IPS-18c (cell line): ENCODE results near the gene SMCO4.
"Not testable (repeated sequence)": the region's sequence is repeated elsewhere in the genome, so short reads cannot be mapped to it uniquely, and the experiment has no call there.

Source experiments
- H3K4me3 ChIP-seq: 2 replicates; pipeline ENCODE4 v1.7.0; 2013; ENCODE audit warnings: low read depth, mild to moderate bottlenecking, low read length, moderate library complexity; ENCODE audit not compliant: insufficient read depth
- H3K9me3 ChIP-seq: one replicate; pipeline ENCODE4 v1.6.1; 2013; ENCODE audit warnings: mild to moderate bottlenecking, low read length, moderate library complexity; ENCODE audit not compliant: control insufficient read depth, insufficient read depth

Gene SMCO4, protein sequence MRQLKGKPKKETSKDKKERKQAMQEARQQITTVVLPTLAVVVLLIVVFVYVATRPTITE

DNA sequence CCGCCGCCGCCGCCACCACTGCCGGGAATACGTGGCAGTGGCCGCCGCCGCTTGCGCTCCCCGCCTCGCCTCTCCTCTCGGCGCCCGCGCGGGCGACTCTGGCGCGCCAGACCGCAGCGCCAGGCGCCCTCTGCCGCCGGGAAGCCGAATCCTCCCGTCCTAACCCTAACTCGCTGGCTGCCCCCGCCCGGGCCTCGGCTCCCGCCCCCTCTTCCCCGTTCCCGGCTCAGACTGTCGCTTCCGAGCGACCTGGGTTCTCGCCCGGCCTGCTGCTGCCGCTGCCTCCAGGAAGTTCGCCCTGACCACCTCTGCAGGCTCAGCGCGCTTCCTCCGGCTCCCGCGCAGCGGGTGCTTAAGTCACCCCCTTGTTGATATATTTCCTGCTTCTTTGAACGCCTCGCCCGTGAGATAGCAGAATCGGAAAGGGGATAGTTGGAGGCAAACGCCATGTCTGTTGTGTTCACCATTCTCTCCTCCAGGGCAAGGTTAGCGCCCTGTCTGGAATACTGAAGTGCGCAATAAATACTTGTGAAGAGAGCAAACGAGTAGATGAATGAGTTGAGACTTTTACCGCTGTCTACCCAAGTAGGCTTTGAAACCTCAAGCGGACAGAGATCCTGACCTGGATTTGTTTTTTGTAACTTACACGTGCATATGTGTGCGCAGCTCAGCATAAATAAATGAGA, at the start of gene SMCO4:
TSS of gene SMCO4 (minus strand) at position 100 of the 686 bp plus-strand sequence. CDS start 64,202 bp downstream, outside the sequence.
- peak within 1 kb of the TSS; percentile 76 for H3K4me3 ChIP-seq
- peaks cover 5% of the 10 kb centered on the region for H3K9me3 ChIP-seq

DNA sequence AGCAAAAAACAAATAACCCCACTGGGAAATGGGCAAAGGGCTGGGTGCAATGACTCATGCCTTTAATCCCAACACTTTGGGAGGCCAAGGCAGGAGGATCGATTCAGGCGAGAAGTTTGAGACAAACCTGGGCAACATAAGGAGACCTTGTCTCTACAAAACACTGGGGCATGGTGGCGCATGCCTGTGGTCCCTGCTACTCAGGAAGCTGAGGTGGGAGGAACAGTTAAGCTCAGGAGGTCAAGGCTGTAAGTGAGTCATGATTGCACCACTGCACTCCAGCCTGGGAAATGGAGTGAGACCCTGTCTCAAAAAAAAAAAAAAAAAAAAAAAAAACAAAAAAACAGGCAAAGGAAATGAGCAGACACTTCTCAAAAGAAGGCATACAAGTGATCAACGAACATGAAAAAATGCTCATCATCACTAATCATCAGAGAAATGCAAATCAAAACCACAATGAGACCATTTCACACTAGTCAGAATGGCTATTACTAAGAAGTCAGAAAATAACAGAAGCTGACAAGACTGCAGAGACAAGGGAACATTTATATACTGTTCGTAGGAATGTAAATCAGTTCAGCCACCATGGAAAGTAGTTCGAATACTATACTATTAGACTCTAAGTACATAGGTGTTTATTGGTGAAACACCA, 48.2 kb upstream of the SMCO4 start:
- Histone ChIP-seq H3K9me3 (no peaks in the 10 kb centered on the region), H3K4me3 (no peak overlapping the region)

DNA sequence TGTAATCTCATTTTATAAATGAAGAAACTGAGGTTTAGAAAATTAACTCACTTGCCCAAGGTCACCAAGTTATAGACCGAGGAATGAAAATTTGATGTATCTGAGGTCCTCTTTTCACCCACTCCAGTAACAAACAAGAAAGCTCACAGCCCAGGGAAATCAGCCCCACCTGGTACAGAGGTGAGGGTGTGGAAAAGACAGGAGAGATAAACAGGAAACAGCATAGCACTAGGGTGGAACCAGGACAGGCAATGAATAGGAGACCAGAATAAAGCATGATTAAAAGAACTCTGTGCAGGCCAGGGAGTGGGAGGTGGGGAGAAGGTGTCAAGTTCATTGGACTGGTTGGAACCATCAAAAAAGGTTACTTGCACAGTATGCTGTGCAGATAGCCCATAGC, 46.2 kb upstream of the SMCO4 start:
- Histone ChIP-seq H3K9me3 (no peaks in the 10 kb centered on the region), H3K4me3 (no peak overlapping the region)

DNA sequence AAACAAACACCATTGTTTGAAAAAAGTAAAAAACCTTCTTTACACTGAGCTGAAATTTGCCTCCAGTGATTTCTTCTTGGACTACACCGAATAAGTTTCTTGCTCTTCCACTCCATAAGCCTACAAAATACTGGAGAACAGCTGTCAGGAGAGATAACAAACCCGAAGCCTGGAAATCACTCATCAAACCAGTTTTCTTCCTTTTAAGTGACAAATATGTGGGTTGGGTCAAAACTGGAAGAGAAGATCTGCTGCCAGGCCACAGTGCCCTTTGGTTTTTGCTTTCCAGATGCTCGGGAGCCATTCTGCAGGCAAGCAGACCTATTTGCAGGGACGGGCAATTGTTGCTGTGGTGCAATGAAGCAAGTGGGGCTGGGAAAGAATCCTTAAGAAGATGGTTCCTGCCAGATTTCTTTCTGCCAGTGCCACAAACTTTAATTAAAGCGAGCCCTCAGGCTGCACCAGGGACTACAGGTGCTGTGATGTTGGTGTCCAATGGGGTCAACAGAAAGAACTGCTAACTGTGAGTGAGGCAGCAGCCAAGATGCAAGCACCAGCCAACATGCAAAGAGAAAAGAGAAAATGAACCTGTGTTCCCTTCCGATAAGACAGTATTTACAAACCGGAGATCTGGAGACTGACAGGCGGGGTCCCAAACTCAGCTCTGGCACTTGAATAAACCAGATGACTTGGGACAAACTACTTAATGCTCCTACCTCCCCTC, 44.8 kb upstream of the SMCO4 start:
- Histone ChIP-seq H3K9me3 (no peaks in the 10 kb centered on the region), H3K4me3 (no peak overlapping the region)

DNA sequence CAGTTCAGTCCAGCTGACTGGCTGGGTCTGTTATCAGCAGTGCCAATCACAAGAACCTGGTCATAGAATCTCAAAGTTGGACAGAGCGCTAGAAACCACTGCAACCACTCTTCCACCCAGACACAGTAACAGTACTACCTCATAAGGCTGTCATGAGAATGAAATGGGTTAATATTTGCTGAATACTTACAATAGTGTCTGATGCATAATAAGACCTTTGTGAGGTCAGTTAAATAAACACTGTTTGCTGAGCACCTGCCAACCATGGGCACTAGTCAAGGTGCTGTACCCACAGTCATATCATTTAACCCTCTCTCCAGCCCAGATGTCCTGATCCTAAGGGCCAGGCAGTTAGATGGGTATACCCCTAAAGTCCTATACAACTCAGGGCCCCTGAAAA, 44.2 kb upstream of the SMCO4 start:
- H3K4me3 ChIP-seq, H3K9me3 ChIP-seq: not testable (repeated sequence)

DNA sequence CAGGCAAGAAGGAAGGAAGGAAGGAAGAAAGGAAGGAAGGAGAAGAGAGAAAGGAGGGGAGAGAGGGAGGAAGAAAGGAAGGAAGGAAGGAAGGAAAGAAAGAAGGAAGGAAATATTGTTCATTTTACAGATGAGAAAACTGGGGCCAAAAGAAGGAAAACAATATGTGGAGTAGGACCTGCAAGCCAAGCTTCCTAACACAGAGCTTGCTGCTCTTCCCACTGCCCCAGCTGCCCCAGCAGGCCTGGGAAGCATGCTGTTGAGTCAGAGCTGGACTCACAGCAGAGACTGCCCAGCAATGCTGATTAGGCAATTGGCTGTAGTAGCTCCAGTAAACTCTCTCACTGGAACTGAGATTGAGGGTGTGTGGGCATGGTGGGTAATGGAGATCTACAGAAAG, 42.6 kb upstream of the SMCO4 start:
- Histone ChIP-seq H3K9me3 (no peaks in the 10 kb centered on the region), H3K4me3 (no peak overlapping the region)

DNA sequence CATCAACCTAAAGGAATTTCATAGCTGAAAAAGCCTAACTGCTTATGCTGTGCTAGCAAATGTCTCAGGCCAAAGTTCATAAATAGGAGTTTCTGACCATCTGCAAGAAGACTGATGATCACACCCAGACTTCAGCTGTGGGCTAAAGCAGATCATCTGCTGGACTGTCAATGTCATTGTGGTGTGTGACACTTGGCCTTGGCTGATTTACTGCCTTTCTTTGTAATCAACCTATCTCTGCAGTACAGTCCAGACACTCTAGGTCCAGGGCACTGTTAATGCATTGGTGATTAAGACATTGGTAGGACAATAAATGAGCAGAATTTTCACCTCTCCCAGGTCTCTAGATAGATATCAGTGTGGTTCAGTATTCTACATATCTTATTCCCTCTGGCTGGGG, 40.3 kb upstream of the SMCO4 start:
- Histone ChIP-seq H3K9me3 (no peaks in the 10 kb centered on the region), H3K4me3 (no peak overlapping the region)

DNA sequence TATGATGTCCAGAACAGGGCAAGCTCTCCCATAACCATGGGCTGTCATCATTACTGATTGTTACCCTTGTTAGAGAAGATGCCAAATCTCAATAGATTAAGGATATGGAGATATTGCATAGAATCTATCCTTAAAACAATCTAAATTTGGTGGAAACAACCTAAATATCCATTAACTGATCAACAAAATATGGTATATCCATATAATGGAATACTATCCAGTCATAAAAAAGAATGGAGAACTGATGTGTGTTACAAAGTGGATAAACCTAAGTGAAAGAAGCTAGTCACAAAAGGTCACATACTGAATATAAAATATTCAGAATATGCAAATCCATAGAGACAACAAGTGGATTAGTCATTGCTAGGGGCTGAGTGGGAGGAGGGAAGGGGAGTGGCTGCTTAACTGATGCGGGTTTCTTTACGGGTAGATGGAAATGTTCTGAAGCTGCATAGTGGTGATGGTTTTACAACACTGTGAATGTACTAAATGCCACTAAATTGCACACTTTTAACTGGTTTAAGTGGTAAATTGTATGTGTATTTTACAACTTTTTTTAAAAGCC, 36.1 kb upstream of the SMCO4 start:
- Histone ChIP-seq H3K9me3 (no peaks in the 10 kb centered on the region), H3K4me3 (no peak overlapping the region)

DNA sequence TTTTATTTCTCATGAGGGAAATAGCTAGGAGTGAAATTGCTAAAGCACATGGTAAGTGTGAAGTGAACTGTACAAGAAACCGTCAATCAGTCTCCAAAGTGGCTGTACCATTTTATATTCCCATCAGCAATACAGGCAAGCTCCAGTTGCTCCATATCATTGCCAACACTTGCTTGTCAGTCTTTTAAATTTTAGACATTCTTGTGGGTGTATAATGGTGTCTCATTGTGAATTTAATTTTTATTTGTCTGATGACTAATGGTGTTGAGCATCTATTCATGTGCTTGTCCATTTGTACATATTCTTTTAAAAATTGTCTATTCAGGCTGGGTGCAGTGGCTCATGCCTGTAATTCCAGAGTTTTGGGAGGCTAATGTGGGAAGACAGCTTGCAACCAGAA, 34.1 kb upstream of the SMCO4 start:
- no peaks in the 10 kb centered on the region for H3K9me3 ChIP-seq
- no peak overlapping the region for H3K4me3 ChIP-seq

DNA sequence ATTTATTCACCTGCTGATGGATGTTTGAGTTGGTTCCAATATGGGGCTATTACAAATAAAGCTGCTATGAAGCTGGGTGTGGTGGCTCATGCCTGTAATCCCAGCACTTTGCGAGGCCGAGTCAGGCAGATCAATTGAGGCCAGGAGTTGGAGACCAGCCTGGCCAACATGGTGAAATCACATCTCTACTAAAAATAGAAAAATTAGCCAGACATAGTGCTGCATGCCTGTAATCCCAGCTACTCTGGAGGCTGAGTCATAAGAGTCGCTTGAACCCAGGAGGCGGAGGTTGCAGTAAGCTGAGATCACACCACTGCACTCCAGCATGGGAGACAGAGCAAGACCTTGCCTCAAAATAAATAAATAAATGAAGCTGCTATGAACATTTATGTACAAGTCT, 33.7 kb upstream of the SMCO4 start:
- H3K9me3 ChIP-seq, H3K4me3 ChIP-seq: not testable (repeated sequence)

DNA sequence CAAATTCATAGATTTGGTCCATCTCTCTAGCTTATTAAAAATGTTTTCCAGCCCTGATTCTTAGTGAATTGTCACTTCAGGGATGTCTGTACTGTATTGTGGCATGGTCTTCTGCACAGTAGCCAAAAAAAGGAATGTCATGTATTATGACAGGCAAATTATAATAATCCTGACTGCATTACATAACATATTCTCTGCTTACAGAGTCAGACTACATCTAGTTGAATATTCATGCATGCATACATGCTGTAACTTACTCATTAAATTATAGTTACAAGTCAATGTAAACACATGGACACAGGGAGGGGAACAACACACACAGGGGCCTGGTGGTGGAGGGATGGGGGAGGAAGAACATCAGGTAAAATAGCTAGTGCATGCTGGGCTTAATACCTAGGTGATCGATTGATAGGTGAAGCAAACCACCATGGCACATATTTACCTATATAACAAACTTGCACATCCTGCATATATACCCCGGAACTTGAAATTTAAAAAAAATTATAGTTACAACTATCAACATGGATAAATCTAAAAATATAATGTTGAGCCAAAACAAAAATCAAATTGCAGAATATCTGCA, 31.5 kb upstream of the SMCO4 start:
- no peaks in the 10 kb centered on the region for H3K9me3 ChIP-seq
- H3K4me3 ChIP-seq: no peak overlapping the region

DNA sequence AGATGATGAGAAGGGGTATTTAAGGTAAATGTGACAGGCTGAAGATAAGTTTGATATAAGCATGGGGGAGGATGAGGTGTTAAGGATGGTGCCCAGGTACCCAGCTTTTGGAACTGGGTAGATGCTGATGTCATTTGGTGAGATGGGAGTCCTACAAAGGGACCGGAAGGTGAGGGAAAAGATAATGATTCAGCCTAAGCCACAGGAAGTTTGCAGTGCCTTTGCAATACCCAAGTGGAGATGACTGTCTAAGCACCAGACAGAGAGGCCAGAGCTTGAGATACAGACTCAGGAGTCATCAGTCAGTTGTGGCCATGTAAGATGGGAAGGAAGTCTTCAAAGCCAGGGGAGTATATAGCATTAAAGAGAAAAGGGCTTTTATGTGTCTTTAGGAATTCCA, 30.0 kb upstream of the SMCO4 start:
- no peaks in the 10 kb centered on the region for H3K9me3 ChIP-seq
- no peak overlapping the region for H3K4me3 ChIP-seq

DNA sequence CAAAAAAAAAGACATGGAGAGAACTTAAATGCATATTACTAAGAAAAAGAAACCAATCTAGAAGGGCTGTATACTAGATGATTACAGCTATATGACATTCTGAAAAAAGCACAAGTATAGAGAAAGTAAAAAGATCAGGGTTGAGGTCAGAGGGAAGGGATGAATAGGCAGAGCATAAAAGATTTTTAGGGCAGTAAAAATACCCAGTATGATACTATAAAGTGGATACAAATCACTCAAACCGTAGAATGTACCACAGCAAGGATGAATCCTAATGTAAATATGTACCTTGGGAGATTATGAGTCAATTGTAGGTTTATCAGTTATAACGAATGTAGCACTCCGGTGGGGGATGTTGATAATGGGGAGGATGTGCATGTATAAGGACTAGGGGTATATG, 29.4 kb upstream of the SMCO4 start:
- Histone ChIP-seq H3K4me3 (no peak overlapping the region), H3K9me3 (no peaks in the 10 kb centered on the region)

DNA sequence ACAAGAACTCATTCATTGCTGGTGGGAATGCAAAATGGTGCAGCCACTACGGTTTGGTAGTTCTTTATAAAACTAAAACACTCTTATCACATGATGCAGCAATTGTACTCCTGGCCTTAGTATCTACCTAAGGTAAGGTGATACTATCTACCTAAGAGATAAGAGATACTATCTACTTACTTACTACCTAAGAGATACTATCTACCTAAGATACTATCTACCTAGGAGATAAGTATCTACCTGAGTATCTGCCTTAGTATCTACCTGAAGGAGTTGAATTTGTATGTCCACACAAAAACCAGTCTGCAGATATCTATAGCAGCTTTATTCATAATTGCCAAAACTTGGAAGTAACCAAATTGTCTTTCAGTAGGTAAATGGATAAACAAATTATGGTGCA, 29.0 kb upstream of the SMCO4 start:
- Histone ChIP-seq H3K4me3 (no peak overlapping the region), H3K9me3 (no peaks in the 10 kb centered on the region)

DNA sequence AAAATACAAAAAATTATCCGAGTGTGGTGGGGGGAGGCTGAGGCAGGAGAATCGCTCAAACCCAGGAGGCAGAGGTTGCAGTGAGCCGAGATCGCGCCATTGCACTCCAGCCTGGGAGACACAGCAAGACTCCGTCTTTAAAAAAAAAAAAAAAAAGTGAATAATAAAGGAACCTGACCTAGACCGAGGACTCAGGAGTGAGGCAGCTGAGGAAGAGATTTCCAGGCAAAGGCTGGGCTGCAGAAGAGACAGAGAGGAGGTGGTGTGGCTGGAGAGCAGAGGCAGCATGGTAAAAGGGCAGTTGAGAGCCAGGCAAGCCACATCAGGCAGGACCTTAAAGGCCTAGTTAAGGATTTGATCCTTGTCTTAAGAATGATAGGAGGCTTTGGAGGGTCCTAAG, 28.4 kb upstream of the SMCO4 start:
- H3K4me3 ChIP-seq: no peak overlapping the region
- H3K9me3 ChIP-seq: no peaks in the 10 kb centered on the region

DNA sequence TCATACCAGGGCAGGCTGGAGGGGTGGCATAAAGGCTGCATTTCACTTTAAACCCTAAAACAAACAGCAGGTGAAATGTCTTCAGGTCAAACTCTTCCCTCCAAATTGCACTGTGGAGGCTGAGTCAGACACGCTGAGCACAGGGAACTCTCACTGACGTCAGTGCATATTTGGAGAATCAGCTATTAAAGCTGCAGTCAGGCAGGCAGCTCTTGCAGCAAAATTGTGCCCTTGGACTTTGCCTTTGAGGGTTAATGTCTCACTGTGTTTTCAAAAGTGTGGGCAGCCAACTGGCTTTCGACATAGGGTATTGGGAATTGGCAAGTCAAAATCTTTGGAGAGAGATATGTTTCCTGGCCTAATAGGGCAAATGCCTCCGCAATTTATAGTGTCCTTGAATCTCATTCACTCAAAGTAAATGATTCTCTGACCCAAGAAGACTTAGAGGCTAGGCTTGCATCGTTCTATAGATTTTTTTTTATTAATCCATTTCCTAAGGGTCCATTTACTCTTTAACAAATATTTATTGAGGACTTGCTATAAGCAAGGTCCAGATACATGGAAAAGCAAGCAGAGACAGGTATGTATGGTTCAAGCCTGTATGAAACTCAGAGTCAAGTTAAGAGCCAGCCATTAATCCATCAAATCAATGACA, 27.7 kb upstream of the SMCO4 start:
- Histone ChIP-seq H3K9me3 (no peaks in the 10 kb centered on the region), H3K4me3 (no peak overlapping the region)

DNA sequence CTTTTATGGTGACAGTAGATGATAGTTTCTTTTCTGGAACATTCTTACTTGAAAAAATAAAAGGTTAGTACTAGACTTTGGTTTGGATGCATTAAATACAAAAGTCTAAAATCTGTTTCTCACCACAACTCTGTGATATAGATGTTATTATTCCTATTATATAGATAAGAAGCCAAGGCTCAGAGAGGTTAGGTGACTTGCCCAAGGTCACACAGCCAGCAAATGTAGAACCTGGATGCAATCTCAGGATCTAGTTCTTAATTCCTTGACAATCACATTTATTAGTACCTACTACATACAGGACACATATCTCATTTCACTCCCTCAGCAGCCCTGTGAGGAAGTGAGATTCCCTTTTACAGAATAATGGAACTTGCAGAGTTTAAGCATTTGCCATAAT, 26.3 kb upstream of the SMCO4 start:
- H3K4me3 ChIP-seq: no peak overlapping the region
- H3K9me3 ChIP-seq: no peaks in the 10 kb centered on the region
